ENCODE data around the gene MTERF2. TPM values are rescaled to one million over a fixed set of nuclear protein-coding genes. Genes with fewer than 3 reads are reported as not detected.

The MTERF2 gene
- polyA plus RNA-seq, 1 donor, result 26.2 TPM

DNA sequence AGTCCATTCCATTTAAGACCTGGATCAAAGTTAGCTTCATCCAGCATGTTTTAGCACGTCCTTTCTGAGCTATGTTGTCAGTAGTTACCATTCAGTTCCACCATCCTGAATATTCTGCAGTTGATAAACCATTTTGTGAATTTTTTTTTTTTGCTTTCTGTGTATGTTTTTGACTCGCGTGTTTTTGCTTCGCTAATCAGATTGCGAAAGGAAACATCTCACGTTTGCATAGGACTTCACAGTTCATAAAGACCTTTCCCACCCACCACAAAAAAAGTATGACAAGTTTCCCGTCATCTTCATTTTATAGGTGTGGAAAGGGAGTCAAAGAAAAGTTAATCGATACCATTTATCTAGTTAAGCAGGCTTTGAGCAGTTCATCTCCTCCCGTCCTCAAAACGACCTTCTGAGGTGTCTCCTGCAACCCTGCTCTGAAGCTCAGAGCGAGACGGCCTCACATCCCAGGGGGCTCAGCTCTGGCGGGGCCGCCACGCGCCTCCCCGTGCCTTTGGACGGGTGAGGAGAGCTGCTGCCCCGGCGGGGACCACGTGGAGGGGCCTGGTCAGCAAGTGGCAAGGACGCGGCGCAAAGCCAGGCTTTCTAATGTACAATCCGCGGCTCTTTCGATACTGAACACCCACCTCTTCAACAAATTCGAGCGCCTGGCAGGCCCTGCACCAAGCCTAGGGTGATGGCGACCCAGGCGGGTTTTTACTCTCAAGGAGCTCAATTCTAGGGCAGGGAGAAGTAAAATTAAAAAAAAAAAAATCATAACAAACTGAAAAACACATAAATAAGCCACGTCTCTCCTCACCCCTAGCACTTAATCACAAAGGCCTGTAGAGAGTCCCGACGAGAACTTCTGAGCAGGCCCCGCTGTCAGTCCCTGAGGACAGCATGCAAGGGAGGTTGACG lies 32.2 kb downstream of the MTERF2 start:
- DNase-seq, result peak; percentile 53

DNA sequence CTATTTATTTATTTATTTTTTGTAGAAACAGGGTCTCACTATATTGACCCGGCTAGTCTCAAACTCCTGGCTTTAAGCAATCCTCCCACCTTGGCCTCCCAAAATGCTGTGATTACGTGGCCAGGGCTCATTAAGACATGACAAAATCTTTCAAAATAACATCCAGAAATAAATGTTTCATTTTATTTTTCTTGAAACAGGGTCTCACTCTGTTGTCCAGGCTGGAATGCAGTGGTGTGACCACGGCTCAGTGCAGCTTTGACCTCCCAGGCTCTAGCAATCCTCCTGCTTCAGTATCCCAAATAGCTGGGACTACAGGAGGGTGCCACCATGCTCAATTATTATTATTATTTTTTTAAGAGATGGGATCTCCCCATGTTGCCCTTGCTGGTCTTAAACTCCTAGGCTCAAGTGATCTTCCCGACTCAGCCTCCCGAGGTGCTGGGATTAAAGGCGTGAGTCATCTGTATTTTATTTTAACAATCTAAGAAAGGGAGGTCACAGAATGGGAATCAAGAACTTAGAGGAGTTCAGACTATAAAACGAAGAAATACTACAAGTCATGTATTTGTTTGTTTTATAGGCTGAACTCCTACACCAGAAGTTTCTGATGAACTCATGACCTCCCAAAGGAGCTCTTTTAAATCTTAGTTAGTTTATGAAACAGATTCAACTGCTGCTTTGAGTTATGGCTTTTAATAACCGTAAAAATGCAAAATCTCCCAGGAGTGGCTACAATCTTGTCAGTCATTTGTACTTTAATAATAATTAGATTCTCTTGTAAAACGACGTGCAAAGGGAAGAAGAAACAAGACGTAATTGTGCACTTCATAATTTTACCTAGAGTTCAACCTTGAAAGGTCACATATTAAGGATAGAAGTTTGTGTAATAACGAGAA lies 33.3 kb downstream of the MTERF2 start:
- no peak for DNase-seq

DNA sequence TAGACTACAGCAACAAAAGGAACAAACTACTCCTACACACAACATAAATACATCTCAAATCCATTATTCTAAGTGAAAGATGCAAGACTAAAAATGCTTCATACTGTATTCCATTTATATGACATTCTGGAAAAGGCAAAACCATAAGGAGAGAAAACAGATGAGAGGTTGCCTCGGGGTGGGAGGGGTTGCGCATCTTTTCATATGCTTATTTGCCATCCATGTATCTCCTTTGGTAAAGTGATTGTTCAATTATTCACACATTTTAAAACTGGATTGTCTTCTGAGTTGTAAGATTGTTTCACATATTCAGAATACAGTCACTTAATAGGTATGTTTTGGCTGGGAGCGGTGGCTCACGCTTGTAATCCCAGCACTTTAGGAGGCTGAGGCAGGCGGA lies 36.4 kb downstream of the MTERF2 start:
- DNase-seq, result no peak

DNA sequence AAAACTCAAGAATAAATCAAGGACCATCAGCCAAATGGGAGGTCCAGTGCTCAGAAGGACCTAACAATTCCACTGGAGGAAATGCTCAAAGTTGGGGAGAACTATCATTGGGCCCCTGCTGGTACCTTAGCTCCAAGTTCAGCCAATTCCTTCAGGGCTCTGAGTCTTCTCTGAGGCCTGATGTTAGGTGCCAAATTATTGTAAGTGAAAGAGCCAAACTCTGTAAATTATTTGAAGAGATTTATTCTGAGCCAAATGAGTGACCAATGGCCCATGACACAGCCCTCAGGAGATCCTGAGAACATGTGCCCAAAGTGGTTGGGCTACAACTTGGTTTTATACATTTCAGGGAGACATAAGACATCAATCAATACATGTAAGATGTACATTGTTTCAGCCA lies 39.5 kb downstream of the MTERF2 start:
- DNase-seq, result no peak

DNA sequence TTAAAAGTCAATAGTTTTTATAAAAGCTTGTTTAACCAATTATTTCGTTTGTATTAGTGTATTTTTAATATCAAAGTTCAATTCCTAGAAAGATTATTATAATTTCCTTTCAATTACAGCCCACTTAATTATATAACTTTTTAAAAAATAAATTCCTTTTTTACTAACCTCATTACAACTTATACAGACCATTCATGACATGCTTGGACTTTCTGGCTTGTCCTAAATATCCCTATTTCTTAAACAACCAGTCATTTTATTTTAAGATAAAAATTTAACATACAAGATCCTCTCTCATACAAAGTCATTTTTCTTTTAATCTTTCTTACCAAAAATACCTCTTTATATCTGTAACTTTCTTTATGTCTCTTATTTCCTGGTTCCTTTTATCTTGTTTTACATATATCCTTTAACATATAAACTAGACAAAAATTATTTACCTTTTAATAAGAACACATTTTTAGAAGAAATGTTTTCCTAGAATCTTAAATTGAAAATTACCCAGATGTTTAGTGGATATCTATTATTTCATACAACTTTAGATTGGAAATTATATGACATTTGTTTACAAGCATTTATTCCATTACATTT lies 41.6 kb downstream of the MTERF2 start:
- DNase-seq, result no peak

DNA sequence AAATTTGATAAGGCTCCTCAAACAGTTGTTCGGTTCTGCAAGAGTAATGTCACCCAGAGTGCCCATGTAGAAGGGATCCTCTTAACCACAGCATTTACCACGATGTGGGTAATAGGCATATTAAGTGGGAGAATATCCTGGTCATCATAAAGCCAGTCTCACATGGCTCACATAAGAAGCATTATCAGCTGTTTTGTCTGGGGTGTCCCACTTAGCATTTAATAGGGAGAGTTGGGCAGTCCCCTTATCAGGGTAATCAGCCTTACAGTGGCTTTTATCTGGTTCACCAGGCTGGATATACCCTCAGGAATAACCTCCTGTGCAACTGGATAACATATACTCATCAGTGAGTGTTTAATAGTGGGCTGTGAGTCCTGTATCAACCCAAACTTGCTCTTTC lies 44.2 kb downstream of the MTERF2 start:
- DNase-seq, result no peak

DNA sequence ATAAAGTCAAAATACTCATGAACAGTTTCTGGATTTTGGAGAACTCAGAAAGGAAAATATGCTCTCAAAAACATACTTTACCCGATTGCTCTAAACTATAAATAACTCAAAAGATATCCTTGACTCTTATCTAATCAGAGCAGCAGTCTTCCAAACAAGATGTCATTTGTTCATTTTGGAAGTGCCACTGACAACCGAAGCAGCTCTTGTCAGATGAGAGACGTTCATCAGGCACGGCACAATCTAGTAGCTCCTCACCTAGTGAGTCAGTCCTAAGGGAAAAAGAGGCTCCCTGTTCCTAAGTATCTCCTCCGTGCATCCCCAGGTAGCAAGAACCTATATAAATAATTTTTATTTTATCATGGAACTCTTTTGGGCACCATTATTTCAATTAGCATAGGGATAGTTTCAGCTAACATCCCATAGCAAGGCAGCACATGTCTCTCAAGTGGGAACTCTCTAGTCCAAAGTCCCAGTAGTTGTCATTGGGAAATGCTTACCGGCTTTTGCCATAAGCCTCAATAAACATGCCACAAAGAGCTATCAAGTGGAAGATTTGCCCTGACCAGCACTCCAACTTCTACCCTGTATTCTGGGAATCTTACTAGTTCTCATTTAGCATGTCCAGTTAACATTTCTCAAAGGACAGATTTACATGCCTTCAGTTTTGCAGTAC lies 45.3 kb downstream of the MTERF2 start:
- no peak for DNase-seq

DNA sequence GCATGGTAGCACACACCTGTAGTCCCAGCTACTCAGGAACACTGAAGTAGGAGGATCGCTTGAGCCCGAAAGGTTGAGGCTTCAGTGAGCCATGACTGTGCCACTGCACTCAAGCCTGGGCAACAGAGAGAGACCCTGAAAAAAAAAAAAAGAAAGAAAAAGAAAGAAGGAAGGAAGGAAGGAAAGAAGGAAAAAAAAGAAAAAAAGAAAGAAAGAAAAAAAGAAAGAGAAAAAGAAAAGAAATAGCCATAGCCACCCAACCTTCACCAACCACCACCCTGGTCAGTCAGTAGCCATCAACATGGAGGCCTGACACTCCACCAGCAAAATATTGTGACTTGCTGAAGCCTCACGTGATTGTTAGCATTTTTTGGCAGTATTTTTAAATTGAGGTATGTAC lies 52.7 kb downstream of the MTERF2 start:
- DNase-seq, result no peak

Other genes with a start within 250 kb of the MTERF2 start
- 15.5 TPM for gene RIC8B, start 212.5 kb downstream of the MTERF2 start, polyA plus RNA-seq (ENCODE audit: insufficient read length)
- gene TMEM263, start 31.2 kb downstream of the MTERF2 start, polyA plus RNA-seq (ENCODE audit: insufficient read length), result 56.7 TPM
- gene CRY1, start 106.4 kb upstream of the MTERF2 start, polyA plus RNA-seq (ENCODE audit: insufficient read length), result 12.4 TPM